A549 (cell line): Measurements from ENCODE around the gene CTBP1.

ENCODE experiments used
- CEBPB ChIP-seq, 2 experiments: fragments of >200 bp in 1 of 2; sonication (Bioruptor Twin) in 1 of 2; formaldehyde crosslinking in 1 of 2; IDR thresholded peaks; 2 replicates each; pipeline ENCODE4 v1.6.1; 2012 to 2016
- EP300 ChIP-seq, 2 experiments: fragments of >200 bp; sonication (Bioruptor Twin); formaldehyde crosslinking; IDR thresholded peaks; 2 replicates in 1 of 2; 3 replicates in 1 of 2; pipeline ENCODE4 v1.6.1; 2016 to 2017
- GATA3 ChIP-seq: IDR thresholded peaks from 2 replicates; pipeline ENCODE4 v1.6.1; 2012; ENCODE audit warnings: borderline replicate concordance
- NFE2L2 ChIP-seq: fragments of 150-350 bp; conservative IDR thresholded peaks from 2 replicates; pipeline ENCODE4 v1.6.1; 2014; ENCODE audit warnings: low read length
- POLR2A ChIP-seq: IDR thresholded peaks from 2 replicates; pipeline ENCODE4 v1.6.1; 2012; ENCODE audit warnings: mild to moderate bottlenecking, low read length
- POLR2AphosphoS2 ChIP-seq: conservative IDR thresholded peaks from 2 replicates; pipeline ENCODE4 v1.6.1; 2012; ENCODE audit warnings: low read length, improper control_type of control experiment, inconsistent platforms
- RAD21 ChIP-seq, 2 experiments: fragments of >200 bp in 1 of 2; sonication (Bioruptor Twin) in 1 of 2; formaldehyde crosslinking in 1 of 2; IDR thresholded peaks in 1 of 2; conservative IDR thresholded peaks in 1 of 2; 2 replicates in 1 of 2; 3 replicates in 1 of 2; pipeline ENCODE4 v1.6.1; 2012 to 2018; ENCODE audit warnings: inconsistent platforms in 1 of 2
- SMC3 ChIP-seq: fragments of >200 bp; sonication (Bioruptor Twin); formaldehyde crosslinking; IDR thresholded peaks from 3 replicates; pipeline ENCODE4 v1.6.1; 2018; ENCODE audit warnings: inconsistent platforms
- ZNF302 ChIP-seq: fragments of 250-450 bp; sonication (Bioruptor Pico); IDR thresholded peaks from 2 replicates; pipeline ENCODE4 v1.9.0; 2021; ENCODE audit warnings: inconsistent platforms, mild to moderate bottlenecking, moderate library complexity
- TF ChIP-seq, protein P1 (sequence below): fragments of >200 bp; sonication (Bioruptor Twin); formaldehyde crosslinking; IDR thresholded peaks from 3 replicates; pipeline ENCODE4 v1.5.1; 2016
- TF ChIP-seq, protein P2 (sequence below): fragments of 200-600 bp; sonication (generic); IDR thresholded peaks from 2 replicates; pipeline ENCODE4 v1.6.1; 2016; ENCODE audit warnings: antibody characterized with exemption, mild to moderate bottlenecking, moderate library complexity

DNA sequence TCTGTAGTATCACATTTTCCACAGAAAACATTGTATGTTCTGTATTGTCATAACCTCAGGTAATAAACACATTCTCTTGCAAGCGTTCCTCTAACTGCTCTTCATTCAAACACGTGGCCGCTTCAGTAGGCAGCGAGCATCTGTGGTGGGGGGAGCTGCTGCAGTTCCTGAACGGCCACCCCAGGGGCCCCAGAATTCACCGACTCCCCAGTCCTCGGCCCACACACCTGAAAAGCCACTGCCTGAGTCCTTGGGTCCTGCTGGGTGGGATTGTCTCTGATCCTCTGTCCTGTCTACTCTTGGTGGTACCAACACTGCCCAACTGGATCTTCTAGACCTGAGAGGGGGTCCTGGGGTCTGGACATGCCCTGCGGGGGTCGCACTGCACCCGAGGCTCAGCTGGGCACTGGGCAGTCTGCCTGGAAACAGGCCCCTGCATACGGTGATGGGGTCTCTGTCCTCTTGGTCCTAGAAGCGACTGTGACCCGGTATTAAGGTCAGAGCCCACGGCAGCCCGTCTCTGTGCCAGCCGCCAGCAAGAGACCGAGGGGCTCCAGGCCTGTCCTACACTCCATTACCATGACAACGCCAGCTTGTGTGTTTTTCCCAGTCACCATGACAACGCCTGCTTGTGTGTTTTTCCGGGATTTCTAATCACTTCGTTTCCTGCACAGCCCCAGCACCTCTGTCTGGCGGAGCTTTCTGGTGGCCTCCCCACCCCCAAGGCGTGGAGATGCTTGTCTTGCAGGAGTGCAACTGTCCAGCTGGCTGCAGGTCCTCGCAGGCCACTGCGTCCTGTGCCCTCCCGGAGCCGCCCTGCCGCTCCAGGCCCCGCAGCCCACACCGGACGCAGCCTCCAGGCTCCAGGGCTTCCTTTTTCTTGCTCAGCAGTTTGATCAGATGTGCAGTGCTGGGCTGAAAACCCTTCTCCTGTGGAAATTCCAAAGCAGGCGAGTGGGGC, 16.0 kb downstream of the CTBP1 start:
- TF ChIP-seq, protein P1, sequence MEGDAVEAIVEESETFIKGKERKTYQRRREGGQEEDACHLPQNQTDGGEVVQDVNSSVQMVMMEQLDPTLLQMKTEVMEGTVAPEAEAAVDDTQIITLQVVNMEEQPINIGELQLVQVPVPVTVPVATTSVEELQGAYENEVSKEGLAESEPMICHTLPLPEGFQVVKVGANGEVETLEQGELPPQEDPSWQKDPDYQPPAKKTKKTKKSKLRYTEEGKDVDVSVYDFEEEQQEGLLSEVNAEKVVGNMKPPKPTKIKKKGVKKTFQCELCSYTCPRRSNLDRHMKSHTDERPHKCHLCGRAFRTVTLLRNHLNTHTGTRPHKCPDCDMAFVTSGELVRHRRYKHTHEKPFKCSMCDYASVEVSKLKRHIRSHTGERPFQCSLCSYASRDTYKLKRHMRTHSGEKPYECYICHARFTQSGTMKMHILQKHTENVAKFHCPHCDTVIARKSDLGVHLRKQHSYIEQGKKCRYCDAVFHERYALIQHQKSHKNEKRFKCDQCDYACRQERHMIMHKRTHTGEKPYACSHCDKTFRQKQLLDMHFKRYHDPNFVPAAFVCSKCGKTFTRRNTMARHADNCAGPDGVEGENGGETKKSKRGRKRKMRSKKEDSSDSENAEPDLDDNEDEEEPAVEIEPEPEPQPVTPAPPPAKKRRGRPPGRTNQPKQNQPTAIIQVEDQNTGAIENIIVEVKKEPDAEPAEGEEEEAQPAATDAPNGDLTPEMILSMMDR, result no peak
- no peak for TF ChIP-seq EP300 (IDR thresholded peaks at IDR 0.05)
- TF ChIP-seq RAD21 (conservative IDR thresholded peaks at IDR 0.05 in 1 of 2, IDR thresholded peaks at IDR 0.05 in 1 of 2), result no peak
- TF ChIP-seq NFE2L2, result no peak
- TF ChIP-seq POLR2A, result no peak
- TF ChIP-seq SMC3, result no peak
- no peak for TF ChIP-seq ZNF302 (CRISPR knock-in tag)
- TF ChIP-seq, protein P2, sequence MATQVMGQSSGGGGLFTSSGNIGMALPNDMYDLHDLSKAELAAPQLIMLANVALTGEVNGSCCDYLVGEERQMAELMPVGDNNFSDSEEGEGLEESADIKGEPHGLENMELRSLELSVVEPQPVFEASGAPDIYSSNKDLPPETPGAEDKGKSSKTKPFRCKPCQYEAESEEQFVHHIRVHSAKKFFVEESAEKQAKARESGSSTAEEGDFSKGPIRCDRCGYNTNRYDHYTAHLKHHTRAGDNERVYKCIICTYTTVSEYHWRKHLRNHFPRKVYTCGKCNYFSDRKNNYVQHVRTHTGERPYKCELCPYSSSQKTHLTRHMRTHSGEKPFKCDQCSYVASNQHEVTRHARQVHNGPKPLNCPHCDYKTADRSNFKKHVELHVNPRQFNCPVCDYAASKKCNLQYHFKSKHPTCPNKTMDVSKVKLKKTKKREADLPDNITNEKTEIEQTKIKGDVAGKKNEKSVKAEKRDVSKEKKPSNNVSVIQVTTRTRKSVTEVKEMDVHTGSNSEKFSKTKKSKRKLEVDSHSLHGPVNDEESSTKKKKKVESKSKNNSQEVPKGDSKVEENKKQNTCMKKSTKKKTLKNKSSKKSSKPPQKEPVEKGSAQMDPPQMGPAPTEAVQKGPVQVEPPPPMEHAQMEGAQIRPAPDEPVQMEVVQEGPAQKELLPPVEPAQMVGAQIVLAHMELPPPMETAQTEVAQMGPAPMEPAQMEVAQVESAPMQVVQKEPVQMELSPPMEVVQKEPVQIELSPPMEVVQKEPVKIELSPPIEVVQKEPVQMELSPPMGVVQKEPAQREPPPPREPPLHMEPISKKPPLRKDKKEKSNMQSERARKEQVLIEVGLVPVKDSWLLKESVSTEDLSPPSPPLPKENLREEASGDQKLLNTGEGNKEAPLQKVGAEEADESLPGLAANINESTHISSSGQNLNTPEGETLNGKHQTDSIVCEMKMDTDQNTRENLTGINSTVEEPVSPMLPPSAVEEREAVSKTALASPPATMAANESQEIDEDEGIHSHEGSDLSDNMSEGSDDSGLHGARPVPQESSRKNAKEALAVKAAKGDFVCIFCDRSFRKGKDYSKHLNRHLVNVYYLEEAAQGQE, result no peak
- no peak for TF ChIP-seq POLR2AphosphoS2
- TF ChIP-seq GATA3, result no peak
- TF ChIP-seq CEBPB (IDR thresholded peaks at IDR 0.05), result no peak
